Diencephalon (tissue), 1 donor: ENCODE data around the gene PDLIM1. TPM values are rescaled to one million over a fixed set of nuclear protein-coding genes. Genes with fewer than 3 reads are reported as not detected.

Source experiments
- total RNA-seq: library from RNA; depleted of rRNA; stranded (reverse); fragments of >200 nt; gene quantifications from one replicate; pipeline ENCODE4 v1.2.3, GENCODE V29; 2014

The PDLIM1 gene
- total RNA-seq: 2.1 TPM

GRCh38 chr10:95290461-95291364 lies at the start of gene PDLIM1:
PDLIM1 (minus strand) TSS chr10:95291003; CDS start chr10:95290915, 88 bp downstream.

GRCh38 chr10:95193944-95194343 lies 96.9 kb downstream of the PDLIM1 start, which contains the start of gene ACSM6:
ACSM6 (plus strand) TSS chr10:95194238; CDS start chr10:95194486, 248 bp downstream.

Other genes with a start within 250 kb of the PDLIM1 start
- 4.2 TPM for gene CYP2C8, start 221.5 kb downstream of the PDLIM1 start, total RNA-seq
- gene ACSM6, start 96.8 kb downstream of the PDLIM1 start, total RNA-seq: not detected